HG03159 (cell line): ENCODE data around the gene WNK2.
A peak's percentile ranks its signal among the peaks of the same experiment; 100 is the strongest.
"Not testable (repeated sequence)": the region's sequence is repeated elsewhere in the genome, so short reads cannot be mapped to it uniquely, and the experiment has no call there.

Source experiments
- ATAC-seq: cut with Tn5 transposase; IDR thresholded peaks from one replicate; pipeline ENCODE4 v1.9.1; 2021; ENCODE audit warnings: mild to moderate bottlenecking, moderate library complexity; ENCODE audit not compliant: unreplicated experiment

The WNK2 gene

GRCh38 chr9:93355827-93356226, 171.9 kb downstream of the WNK2 start:
- ATAC-seq = no peak

- ATAC-seq = peak; percentile 61
These were observed 173.7 kb downstream of the WNK2 start for GRCh38 chr9:93357649-93358048.

- ATAC-seq = not testable (repeated sequence)
These were observed 176.0 kb downstream of the WNK2 start for GRCh38 chr9:93359907-93360306.

- no peak for ATAC-seq
These were observed 178.1 kb downstream of the WNK2 start for GRCh38 chr9:93361995-93362394.

- ATAC-seq = no peak
These were observed 180.9 kb downstream of the WNK2 start for GRCh38 chr9:93364734-93365426.

- no peak for ATAC-seq
These were observed 181.6 kb downstream of the WNK2 start for GRCh38 chr9:93365427-93366118.

- ATAC-seq = no peak
These were observed 182.1 kb downstream of the WNK2 start for GRCh38 chr9:93366119-93366447.

GRCh38 chr9:93366486-93366885, 182.5 kb downstream of the WNK2 start:
- ATAC-seq = not testable (repeated sequence)

- no peak for ATAC-seq
These were observed 184.5 kb downstream of the WNK2 start for GRCh38 chr9:93368437-93368836.

GRCh38 chr9:93369686-93370085, 185.7 kb downstream of the WNK2 start:
- ATAC-seq = no peak
